GM11168 (cell line): ENCODE results near the gene DVL1.
"Not testable (repeated sequence)": the region's sequence is repeated elsewhere in the genome, so short reads cannot be mapped to it uniquely, and the experiment has no call there.

Experiments used
- in situ Hi-C: fragments of 300-500 bp; cut with MboI; formaldehyde crosslinking; loops from one replicate; pipeline ENCODE4 v1.12.0; 2022; ENCODE audit warnings: low sequenced_read_pairs; ENCODE audit not compliant: unreplicated experiment

DVL1 gene

DNA sequence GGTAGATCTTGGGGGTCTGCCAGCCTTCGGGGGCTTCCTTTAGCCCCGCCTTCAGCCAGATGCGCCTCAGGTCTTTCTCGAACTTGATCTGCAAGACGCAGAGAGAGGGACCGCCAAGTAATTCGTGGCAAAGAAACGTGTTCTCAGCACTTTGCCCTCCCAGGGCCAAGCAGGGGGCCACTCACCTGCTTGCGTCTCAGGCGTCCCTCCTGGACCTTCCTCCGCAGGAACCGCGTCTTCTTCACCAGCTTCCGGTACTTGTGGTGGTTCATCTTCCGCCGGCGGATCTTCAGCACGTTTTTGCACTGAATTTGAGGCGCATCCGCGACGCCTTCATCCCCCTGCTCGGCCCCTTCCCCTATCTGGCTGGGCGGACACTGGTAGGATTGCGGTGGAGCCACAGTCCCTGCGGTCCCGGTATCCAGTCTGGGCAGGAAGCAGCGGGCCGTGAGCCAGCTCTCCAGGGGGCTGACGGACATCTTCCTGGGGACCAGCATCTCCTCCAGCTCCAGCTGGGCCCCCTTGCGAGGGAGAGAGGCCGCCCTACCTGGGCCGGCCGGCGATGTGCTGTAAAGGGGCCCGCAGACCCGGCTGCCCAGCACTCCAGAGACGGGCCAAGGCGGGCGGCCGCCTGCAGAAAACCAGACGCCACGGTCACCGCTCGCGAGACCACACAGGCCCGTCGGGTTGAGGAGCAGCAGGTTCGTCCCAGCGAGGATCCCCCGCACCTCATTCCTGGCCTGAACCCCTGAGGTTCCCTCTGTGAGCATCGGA is 24.8 kb upstream of the DVL1 start:
- in situ Hi-C loops, result no loop called here

DNA sequence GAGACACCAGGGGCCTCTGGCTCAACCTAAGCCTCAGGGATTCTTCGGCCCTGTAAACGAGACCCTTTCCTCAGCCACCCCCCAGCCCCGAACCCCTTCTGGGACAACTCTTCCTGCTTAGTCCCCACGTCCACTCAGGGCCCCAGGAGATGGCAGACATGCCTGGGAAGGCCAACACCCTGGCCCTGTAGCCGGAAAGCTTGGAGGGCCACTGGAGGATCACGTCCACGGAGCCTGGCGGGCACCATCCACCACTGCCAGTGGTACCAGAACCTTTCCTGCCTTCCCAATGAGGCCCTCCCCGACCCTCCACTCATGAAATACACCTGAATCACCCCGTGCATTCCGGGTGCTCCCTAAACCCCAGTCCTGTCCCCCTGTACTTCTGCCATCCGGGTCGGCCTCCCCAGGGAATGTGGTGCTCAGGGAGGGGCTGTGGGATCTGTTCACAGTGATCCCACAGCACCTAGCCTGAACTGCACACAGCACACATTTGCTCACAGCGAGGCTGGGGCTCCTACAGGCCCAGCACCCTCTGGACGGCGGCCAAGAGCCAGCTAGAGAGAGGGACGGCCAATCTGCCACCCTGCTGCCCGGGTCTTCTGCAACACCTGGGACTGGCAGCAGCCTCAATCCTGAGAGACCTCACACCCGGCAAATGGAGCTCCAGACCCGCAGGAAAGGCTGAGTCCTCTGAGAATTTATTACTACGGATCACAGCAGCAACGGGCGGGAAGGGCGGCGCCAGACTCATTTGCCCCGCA is 24.0 kb upstream of the DVL1 start:
- in situ Hi-C loops, result no loop called here

DNA sequence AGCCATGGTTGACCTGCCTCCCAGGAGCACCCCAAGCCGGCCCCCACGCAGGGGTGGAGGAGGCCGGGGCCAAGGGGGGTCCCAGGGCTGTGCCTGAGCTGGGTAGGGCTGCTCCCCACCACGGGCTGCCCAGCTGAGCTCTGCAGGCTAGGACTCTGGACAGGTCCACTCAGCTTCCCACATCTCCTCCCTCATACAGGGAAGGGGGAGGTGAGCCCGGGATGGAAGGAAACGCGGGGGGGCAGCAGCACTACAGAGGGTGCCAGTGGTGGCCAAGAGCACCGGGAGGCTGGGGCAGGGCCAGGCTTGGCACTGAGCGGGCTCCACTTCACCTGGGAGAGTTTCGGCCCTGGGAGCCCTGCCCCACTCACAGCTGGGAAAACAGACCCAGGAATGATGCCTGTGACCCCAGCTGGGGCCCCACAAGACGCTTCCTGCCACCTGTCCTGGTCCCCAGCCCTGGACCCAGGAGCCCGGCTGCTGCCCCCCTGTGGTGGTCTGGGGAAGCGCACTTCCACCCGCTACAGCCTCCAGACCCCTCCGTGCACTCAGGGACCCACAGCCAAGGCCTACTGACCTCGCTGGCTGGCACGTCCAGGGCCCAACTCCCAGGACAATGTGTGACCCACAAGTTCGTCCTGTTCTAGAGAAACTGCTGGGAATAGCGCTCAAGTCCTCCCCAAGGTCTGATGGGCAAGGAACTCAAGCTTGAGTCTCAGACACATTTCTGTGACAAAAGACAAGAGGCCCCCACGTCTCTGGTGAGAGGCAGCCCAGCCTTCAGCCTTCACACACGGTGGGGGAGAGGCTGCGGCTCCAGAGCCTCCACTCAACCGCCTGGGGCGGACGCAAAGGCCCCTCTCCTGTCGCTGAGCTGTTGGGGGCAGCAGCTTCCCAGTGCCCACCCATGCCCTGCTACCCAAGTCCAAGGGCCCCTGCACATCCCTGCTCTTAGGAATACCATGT is 22.8 kb upstream of the DVL1 start:
- in situ Hi-C loops, result no loop called here

DNA sequence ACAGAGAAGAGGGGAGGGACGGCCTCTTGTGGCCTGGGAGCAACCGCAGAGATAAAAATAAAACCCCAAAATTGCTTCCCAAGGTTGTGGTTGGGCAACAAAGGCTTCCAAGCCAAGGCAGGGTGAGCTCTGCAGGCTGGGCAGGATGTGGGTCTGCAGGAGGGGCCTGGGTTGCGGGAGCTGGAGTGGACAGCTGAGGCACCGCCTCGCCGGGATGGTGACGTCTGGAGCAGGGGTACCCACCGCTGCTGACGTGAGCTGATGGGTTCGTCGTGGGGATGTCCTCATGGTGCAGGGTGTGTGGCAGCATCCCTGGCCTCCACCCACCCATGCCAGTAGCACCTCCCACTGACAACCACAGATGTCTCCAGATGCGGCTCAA is 22.1 kb upstream of the DVL1 start:
- in situ Hi-C loops, result no loop called here

DNA sequence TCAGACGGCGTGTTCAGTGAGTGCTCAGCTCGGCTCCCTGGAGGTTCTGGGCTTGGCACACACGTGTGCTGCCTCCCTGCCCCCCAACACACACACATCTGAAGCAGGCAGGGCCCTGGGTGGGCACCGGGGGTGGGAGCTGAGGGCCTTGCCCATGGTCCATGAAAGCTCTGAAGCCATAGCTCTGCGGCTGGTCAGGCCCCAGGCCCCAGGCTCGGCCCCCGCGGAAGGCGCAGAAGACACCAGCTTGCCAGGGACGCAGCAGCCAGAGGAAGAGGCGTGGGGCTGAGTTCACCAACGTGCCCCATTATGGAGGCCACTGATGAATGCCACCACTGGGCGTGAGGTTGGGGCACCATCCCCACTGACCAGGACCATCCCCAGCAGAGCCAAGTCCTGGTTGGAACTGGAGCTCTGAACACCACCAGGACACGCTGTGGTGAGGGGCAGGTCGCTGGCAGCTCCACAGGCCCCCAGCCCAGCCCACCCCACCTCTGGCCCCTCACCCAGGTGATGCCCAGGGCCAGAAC is 21.6 kb upstream of the DVL1 start:
- in situ Hi-C loops, result no loop called here

DNA sequence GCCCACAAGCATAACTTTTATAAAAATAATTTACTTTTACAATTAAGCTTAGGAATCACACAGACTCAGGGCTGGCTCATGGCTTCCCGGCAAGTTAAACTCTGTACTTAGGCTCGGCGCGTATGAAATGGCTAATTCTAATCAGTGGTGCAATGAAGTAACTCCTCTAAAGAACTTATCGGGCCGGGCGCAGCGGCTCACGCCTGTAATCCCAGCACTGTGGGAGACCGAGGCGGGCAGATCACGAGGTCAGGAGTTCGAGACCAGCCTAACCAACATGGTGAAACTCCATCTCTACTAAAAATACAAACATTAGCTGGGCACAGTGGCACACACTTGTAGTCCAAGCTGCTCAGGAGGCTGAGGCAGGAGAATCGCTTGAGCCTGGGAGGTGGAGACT is 20.9 kb upstream of the DVL1 start:
- in situ Hi-C loops, result not testable (repeated sequence)

DNA sequence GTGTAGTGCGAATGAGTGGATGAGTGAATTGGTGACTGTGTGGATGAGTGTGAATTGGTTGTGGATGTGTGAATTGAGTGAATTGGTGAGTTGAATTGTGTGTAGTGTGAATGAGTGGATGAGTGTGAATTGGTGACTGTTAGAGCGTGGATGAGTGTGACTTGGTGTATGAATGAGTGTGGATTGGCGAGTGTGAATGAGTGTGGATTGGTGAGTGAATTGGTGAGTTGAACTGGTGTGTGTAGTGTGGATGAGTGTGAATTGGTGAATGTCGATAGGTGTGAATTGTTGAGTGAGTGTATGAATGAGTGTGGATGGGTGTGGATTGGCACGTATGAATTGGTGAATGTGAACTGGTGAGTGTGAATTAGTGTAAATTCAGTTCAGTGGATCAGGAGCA is 18.1 kb upstream of the DVL1 start:
- in situ Hi-C loops, result no loop called here

DNA sequence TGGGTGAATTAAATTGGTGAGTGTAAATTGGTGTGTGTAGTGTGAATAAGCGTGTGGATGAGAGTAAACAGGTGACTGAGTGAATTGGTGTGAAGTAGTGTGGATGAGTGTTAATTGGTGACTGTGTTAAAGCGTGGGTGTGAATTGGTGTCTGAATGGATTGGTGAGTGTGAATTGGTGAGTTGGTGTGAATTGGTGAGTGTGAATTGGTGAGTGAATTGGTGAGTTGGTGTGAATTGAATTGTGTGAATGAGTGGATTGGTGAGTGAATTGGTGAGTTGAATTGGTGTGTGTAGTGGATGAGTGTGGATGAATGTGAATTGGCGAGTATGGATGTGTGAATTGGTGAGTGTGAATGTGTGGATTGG is 17.5 kb upstream of the DVL1 start:
- in situ Hi-C loops, result no loop called here

DNA sequence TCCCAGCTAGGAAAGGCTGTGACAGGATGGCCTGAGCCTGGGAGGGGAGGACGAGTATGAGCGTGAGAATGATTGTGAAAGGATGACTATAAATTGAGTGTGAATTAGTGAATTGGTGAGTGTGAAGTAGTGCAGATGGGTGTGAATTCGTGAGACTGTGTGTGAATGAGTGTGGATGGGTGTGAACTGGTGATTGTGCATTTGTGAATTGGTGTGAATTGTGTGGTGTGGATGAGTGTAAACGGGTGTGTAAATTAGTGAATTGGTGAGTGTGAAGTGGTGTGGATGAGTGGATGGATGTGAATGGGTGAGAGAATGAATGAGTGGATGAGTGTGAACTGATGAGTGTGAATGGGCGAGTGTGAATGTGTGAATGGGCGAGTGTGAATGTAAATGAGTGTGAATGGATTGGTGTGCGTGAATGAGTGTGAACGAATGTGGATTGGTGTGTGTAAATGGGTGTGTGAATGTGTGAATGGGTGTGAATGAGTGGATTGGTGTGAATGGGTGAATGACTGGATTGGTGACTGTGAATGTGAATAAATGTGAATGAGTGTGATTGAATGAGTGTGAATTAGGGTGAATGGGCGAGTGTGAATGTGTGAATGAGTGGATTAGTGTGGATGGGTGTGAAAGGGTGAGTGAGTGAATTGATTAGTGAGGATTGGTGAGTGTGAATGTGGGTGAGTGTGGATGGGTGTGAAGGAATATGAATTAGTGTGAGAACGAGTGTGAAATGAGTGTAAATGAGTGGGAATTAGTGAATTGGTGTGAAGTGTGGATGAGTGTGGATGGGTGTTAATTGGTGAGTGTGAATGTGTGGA is 16.9 kb upstream of the DVL1 start:
- in situ Hi-C loops, result no loop called here

DNA sequence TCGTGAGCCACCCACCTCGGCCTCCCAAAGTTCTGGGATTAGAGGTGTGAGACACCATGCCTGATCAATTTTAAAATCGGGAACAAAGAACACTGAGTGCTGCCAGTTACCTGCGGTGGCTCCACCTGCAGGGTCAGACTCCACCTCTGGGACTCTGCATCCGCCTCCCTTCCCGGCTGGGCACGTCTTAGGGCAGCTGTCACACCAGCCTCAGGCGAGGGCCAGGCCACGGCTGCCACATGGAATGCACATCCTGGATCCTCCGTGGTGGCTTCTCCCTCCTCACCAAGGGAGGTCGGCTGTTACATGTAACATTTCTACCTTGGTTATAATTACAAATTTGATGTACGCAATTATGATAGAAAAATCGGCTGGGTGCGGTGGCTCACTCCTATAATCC is 15.0 kb upstream of the DVL1 start:
- in situ Hi-C loops, result no loop called here

DNA sequence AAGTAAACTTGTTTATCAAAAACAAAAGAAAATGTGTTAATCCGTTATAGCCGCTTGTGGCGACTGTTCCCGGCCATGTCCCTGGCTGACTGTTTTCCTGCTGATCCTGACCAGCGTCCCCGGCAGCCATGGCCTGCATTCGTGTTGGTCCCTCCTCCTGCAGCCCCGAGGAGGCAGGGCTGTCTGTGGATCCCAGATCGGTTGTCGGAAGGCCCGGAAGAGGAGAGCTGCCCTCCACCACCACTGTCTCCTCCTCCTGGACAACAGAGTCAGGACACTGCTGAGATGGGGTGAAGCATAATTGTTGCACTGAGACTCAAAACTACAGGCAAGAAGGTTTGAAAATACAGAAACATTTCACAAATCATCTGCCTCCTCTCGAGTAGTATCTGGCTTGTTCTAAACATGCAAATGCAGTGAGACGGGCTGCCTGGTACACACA is 12.8 kb upstream of the DVL1 start:
- in situ Hi-C loops, result no loop called here

DNA sequence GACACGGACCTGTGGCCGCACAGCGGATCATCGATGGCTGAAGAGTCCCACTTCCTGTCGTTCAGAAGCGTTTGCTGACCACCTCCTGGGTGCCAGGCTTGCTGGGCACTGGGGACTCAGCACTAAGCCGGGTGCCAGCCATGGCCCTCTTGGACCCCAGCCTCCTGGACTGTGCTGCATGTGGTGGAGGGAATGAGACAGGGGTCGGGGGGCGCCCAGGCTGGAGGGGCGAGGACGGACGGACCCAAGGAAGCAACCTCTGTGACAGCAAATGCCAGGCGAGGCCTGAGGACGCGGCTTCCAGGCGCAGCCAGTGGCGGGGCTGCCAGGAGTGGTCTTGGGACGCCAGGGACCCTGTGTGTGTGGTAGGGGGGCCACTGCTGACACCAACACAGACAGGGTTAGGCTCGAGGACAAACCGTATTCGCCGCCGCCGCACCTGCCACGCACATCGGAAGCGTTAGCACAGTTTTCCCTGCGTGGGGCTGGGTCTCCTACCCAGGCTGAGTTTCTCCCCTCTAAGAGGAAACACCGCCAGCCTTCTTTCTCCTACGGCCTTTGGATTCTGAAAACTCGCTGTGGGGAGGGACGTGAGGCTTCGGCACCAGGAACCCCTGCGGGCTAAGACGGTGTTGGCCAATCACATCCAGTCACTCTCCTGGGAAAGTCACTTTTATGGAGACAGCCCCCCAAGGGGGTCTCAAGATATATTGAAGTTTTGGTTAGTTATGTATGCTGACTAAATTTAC is 12.2 kb upstream of the DVL1 start:
- in situ Hi-C loops, result no loop called here

DNA sequence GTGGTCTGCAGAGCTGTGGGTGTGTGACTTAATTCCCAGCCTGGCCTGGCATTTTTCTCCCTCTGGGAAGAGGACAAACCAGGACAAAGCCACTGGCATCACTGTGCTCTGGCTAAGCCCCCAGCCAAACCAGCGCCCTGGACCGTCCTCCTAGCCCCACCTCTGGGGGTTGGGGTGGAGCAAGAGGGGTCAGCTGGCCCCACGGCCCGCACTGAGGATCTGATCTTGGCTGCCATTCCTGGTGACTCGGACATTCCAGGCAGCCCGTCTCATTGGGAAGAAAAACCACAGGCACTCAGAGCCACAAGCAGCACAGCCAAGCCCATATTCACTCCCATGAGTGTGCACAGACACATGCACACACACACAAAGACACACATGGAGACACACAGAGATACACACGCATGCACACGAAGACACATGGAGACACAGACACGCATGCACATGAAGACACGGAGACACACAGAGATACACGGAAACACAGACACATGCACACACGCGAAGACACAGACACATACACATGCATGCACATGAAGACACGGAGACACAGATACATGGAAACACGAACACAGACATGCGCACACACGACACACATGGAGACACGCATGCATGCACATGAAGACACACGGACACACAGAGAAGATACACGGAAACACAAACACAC is 11.4 kb upstream of the DVL1 start:
- in situ Hi-C loops, result no loop called here

DNA sequence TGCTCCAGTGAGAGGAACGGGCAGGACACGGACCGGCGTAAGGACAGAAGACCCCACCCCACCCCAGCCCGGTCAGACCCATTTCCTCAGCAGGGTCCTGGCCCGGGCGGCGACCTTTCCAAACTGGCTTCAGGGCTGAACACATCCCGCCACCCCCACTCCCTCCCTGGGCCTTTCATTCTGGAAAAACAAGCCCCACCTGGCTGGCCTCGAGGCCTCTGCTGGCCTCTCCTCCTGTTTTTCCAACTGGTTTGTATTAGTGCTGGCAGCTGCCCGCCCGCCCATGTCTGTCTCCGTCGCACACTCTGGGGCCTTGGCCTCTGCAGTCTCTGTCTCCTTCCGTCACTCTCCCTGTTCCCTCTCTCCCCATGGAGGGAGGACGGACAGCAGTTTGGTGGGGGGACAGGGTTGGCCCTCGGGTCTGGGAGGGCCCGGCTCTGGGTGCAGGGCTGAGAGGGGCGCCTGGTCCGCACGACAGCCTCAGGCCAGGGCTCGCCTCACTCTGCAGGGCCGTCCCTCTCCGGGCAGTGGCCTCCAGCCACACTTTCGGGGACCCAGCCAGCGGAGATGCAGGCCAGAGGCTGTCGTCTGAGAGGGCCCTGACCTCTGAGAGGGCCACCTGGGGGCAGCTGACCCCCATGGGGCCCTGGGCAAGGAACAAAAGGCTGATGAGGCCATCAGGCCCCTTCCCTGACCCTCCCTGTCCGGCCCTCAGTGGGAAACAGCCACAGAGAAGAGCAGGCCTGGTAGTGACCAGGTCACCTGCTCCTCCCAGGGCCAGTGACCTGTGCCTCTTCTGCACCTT is 10.6 kb upstream of the DVL1 start:
- in situ Hi-C loops, result no loop called here

DNA sequence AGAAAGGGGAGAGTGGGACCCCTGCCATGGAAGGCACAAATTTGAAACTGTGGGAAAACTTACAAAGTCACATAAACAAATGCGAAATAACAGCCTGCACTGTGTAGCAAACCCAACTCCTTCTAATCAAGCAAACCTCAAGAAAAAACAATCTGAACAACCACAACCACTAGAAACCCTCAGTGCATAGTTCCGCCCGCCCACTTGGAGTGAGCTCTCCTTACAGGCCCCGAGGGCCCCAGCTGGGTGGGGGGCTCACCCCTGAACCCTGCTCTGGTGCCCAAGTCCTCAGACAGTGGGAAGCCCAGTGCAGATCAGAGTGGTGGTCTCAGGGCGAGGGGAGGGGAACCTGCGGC is 10.1 kb upstream of the DVL1 start:
- in situ Hi-C loops, result no loop called here

DNA sequence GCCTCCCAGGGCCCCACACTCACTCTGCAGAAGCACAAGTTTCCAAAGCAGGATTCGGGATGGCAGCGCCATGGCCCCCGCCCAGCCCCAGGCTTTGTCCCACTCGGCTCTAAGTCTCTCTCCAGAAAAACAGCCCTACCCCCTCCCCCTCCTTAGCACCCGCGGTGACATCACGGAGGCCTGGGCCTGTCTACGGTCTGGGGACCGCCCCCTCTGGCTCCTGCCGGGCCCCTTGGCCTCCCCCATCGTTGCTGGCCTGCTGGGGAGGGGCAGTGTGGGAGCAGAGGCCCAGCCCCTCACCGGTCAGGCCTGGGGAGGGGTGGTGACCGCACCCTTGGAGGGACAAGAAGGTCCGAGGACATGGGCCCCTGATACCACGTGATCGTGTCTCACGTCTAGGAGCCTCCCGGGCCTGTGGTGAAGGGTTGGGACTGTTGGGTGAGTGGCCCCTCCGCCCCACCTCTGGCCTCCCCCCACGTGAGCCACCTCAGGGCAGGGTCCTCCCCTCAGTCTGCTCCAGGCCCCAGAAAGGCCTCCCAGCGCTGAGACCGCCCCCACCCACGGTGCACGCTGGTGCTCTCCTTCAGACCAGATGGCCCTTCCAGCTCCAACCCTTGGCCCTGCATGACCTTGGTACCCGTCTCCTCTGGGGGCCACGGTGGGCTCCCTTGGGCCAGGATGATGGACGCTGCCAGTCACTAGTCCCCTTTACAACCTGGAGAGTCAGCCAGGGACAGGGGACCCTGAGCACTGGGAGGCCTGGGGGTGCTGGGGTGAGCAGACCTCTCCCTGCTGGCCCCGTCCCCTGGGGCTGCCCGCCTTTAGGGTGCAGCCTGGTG is 9.4 kb upstream of the DVL1 start, which contains the start of gene MXRA8:
TSS of gene MXRA8 (minus strand) at position 123 of the 839 bp plus-strand sequence. CDS start at position 72, 51 bp downstream.
- in situ Hi-C loops, result no loop called here
